ENCODE data around the gene RSRC1.

- TF ChIP-seq CTCF (conservative IDR thresholded peaks at IDR 0.05; ENCODE audit: low read length) (no peak), EZH2phosphoT487 (IDR thresholded peaks at IDR 0.05; ENCODE audit: borderline replicate concordance, low read depth, low read length) (no peak)
Observed at GRCh38 chr3:158140396-158140795, 30.5 kb downstream of the RSRC1 start.
